ENCODE measurements around the gene TSC22D1. TPM values are rescaled to one million over a fixed set of nuclear protein-coding genes. Genes with fewer than 3 reads are reported as not detected.

Gene TSC22D1
- total RNA-seq, 1 experiment from 2014 or later, result 37.3 TPM

GRCh38 chr13:44388427-44389059 is 187.6 kb downstream of the TSC22D1 start:
- in situ Hi-C loops (cut with HindIII; ENCODE audit: low pct_unique_long_range_greater_than_20kb, low sequenced_read_pairs), result no loop called here

GRCh38 chr13:44386913-44387556 is 189.1 kb downstream of the TSC22D1 start:
- in situ Hi-C loops (cut with HindIII; ENCODE audit: low pct_unique_long_range_greater_than_20kb, low sequenced_read_pairs), result no loop called here

More at GRCh38 chr13:44388427-44389059, 187.6 kb downstream of the TSC22D1 start:
- DNase-seq (ENCODE audit: low read depth, low spot score), result no peak

GRCh38 chr13:44385847-44386246 is 190.3 kb downstream of the TSC22D1 start:
- in situ Hi-C loops (cut with HindIII; ENCODE audit: low pct_unique_long_range_greater_than_20kb, low sequenced_read_pairs), result no loop called here

More at GRCh38 chr13:44386913-44387556, 189.1 kb downstream of the TSC22D1 start:
- no peak for DNase-seq (ENCODE audit: low read depth, low spot score)

GRCh38 chr13:44385401-44385800 is 190.7 kb downstream of the TSC22D1 start:
- in situ Hi-C loops (cut with HindIII; ENCODE audit: low pct_unique_long_range_greater_than_20kb, low sequenced_read_pairs), result no loop called here
- no peak for DNase-seq (ENCODE audit: low read depth, low spot score)

More at GRCh38 chr13:44385847-44386246, 190.3 kb downstream of the TSC22D1 start:
- DNase-seq (ENCODE audit: low read depth, low spot score), result no peak

GRCh38 chr13:44384778-44385177 is 191.4 kb downstream of the TSC22D1 start:
- DNase-seq (ENCODE audit: low read depth, low spot score), result no peak
- in situ Hi-C loops (cut with HindIII; ENCODE audit: low pct_unique_long_range_greater_than_20kb, low sequenced_read_pairs), result no loop called here

- in situ Hi-C loops (cut with HindIII; ENCODE audit: low pct_unique_long_range_greater_than_20kb, low sequenced_read_pairs), result no loop called here
- no peak for DNase-seq (ENCODE audit: low read depth, low spot score)
These were observed 192.2 kb downstream of the TSC22D1 start for GRCh38 chr13:44383945-44384344.

- DNase-seq (ENCODE audit: low read depth, low spot score), result no peak
- in situ Hi-C loops (cut with HindIII; ENCODE audit: low pct_unique_long_range_greater_than_20kb, low sequenced_read_pairs), result no loop called here
These were observed 193.4 kb downstream of the TSC22D1 start for GRCh38 chr13:44382635-44383145.

Other genes starting within 250 kb of the TSC22D1 start
- not detected in 2 replicates for gene SERP2, start 202.5 kb downstream of the TSC22D1 start, total RNA-seq (2014; rRNA removed; shearing (Covaris generic))